ENCODE data around the gene MANEAL. TPM values are rescaled to one million over a fixed set of nuclear protein-coding genes. Genes with fewer than 3 reads are reported as not detected.

MANEAL gene
- total and polyA plus RNA-seq, 8 donors, result 4.3 to 10.3 (median 6.7) TPM

DNA sequence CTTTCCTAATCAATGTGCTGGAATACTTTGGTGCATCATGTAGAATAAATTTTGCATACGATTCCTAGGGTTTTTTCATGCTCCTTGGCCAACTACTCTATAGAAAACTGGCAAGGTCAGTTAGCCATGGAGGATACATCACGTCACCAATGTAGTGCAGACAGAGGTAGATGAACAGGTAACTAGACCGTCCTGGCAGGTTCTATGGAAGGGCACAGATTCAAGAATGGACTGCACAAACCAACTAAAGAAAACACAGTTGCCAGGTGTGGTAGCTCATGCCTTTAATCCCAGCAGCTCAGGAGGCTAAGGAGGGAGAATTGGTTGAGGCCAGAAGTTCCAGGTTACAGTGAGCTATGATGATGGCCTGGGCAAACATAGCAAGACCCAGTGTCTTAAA, 55.8 kb downstream of the MANEAL start:
- Histone ChIP-seq H3K9me3 (no peaks in the 10 kb centered on the region), H3K27me3 (no peaks in the 10 kb centered on the region), H3K4me1 (peaks cover 0 to 22% (median 0%) of the 10 kb centered on the region in 3 donors), H3K36me3 (no peaks in the 10 kb centered on the region), H3K27ac (no peak overlapping the region), H3K4me3 (no peak overlapping the region)
- no peak for ATAC-seq
- WGBS, 2 donors, result 88 to 91% methylated on average over 3 of the region's 3 CpGs
- DNase-seq, result no peak
- intact Hi-C loops (cut with DNase I), result no loop called here
- TF ChIP-seq, protein P1, sequence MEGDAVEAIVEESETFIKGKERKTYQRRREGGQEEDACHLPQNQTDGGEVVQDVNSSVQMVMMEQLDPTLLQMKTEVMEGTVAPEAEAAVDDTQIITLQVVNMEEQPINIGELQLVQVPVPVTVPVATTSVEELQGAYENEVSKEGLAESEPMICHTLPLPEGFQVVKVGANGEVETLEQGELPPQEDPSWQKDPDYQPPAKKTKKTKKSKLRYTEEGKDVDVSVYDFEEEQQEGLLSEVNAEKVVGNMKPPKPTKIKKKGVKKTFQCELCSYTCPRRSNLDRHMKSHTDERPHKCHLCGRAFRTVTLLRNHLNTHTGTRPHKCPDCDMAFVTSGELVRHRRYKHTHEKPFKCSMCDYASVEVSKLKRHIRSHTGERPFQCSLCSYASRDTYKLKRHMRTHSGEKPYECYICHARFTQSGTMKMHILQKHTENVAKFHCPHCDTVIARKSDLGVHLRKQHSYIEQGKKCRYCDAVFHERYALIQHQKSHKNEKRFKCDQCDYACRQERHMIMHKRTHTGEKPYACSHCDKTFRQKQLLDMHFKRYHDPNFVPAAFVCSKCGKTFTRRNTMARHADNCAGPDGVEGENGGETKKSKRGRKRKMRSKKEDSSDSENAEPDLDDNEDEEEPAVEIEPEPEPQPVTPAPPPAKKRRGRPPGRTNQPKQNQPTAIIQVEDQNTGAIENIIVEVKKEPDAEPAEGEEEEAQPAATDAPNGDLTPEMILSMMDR (IDR thresholded peaks at IDR 0.05), result no peak
- no peak for FAIRE-seq

DNA sequence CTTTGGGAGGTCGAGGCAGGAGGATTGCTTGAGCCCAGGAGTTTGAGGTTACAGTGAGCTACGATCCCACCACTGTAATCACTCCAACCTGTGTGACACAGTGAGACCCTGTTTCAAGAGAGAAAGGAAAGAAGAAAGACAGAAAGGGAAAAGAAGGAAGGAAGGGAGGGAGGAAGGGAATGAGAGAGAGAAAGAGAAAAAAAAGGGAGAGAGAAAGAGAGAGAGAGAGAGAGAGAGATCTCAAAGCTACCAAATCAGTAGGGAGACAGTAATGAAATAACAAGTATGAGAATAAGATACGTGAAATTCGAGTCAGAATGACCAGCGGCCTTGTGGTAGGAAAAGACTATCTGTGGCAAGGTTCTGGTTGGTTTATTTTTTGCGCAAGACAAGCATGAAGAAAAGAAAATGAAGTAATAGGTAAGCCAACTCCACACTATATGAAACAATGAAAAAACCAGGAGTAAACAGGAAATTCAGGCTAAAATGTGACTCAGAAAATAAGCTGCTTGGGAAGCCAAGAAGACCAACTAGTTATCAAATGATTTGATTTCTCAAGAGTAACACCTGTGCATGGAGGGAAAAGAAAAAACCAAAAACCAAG, 56.8 kb downstream of the MANEAL start:
- FAIRE-seq (no peak), ATAC-seq (no peak), DNase-seq (no peak)
- intact Hi-C loops (cut with DNase I), result no loop called here
- 89 to 93% methylated on average over 6 of the region's 6 CpGs for WGBS, 2 donors
- H3K4me3 ChIP-seq, result no peak overlapping the region
- H3K36me3 ChIP-seq, result no peaks in the 10 kb centered on the region
- H3K27me3 ChIP-seq, result no peaks in the 10 kb centered on the region
- H3K9me3 ChIP-seq, result no peaks in the 10 kb centered on the region
- TF ChIP-seq, protein P1 (IDR thresholded peaks at IDR 0.05), result no peak
- H3K4me1 ChIP-seq, result peaks cover 0 to 15% (median 0%) of the 10 kb centered on the region in 3 donors
- H3K27ac ChIP-seq, result no peak overlapping the region

Other genes with a start within 250 kb of the MANEAL start
- gene SNIP1, start 239.6 kb upstream of the MANEAL start, total RNA-seq, result 1 to 10 TPM; 6.5 to 7.8 (median 7.0) TPM
- 1 to 10 TPM; 2.7 to 5.9 TPM for gene SNIP1, start 239.6 kb upstream of the MANEAL start, polyA plus RNA-seq
- gene DNALI1, start 236.9 kb upstream of the MANEAL start, total RNA-seq, result 10 to 100 TPM in 5 of 6 donors, 1 to 10 TPM in 1; 8.7 to 16.3 (median 11.2) TPM
- 10 to 100 TPM; 38.4 to 61.0 TPM for gene DNALI1, start 236.9 kb upstream of the MANEAL start, polyA plus RNA-seq
- 10 to 100 TPM in 5 of 6 donors, 1 to 10 TPM in 1; 9.8 to 20.1 (median 17.1) TPM for gene GNL2, start 197.9 kb upstream of the MANEAL start, total RNA-seq
- gene GNL2, start 197.9 kb upstream of the MANEAL start, polyA plus RNA-seq, result 10 to 100 TPM; 50.6 to 69.1 TPM
- under 1 TPM in 3 of 6 donors, not detected in 3; 0.09 to 0.46 (median 0.13) TPM for gene RSPO1, start 159.0 kb upstream of the MANEAL start, total RNA-seq
- gene RSPO1, start 159.0 kb upstream of the MANEAL start, polyA plus RNA-seq, result under 1 TPM; 0.11 to 0.26 TPM
- gene CDCA8, start 101.3 kb upstream of the MANEAL start, total RNA-seq, result under 1 TPM; 0.19 to 0.79 (median 0.44) TPM
- under 1 TPM; 0.28 to 0.57 TPM for gene CDCA8, start 101.3 kb upstream of the MANEAL start, polyA plus RNA-seq
- 1 to 10 TPM; 1.7 to 3.8 (median 1.9) TPM for gene EPHA10, start 28.7 kb upstream of the MANEAL start, total RNA-seq
- 1 to 10 TPM; 2.2 to 2.7 TPM for gene EPHA10, start 28.7 kb upstream of the MANEAL start, polyA plus RNA-seq
- gene C1orf122, start 13.9 kb downstream of the MANEAL start, total RNA-seq, result 10 to 100 TPM; 18.2 to 26.9 (median 23.1) TPM
- 10 to 100 TPM; 33.1 to 46.1 TPM for gene C1orf122, start 13.9 kb downstream of the MANEAL start, polyA plus RNA-seq
- gene YRDC, start 14.4 kb downstream of the MANEAL start, total RNA-seq, result 10 to 100 TPM in 1 of 6 donors, 1 to 10 TPM in 5; 5.2 to 11.9 (median 6.2) TPM
- 1 to 10 TPM; 4.8 to 9.3 TPM for gene YRDC, start 14.4 kb downstream of the MANEAL start, polyA plus RNA-seq
- gene MTF1, start 65.7 kb downstream of the MANEAL start, total RNA-seq, result 10 to 100 TPM in 2 of 6 donors, 1 to 10 TPM in 4; 6.2 to 13.5 (median 8.0) TPM
- 1 to 10 TPM; 1.4 to 2.0 TPM for gene MTF1, start 65.7 kb downstream of the MANEAL start, polyA plus RNA-seq
- 10 to 100 TPM in 5 of 6 donors, 1 to 10 TPM in 1; 7.5 to 16.1 (median 11.9) TPM for gene INPP5B, start 153.2 kb downstream of the MANEAL start, total RNA-seq
- gene INPP5B, start 153.2 kb downstream of the MANEAL start, polyA plus RNA-seq, result 10 to 100 TPM; 11.7 to 13.5 TPM
- gene SF3A3, start 196.2 kb downstream of the MANEAL start, total RNA-seq, result 10 to 100 TPM; 13.0 to 24.6 (median 19.4) TPM
- gene SF3A3, start 196.2 kb downstream of the MANEAL start, polyA plus RNA-seq, result 10 to 100 TPM in 1 of 2 donors, 1 to 10 TPM in 1; 7.9 to 17.0 TPM
- 10 to 100 TPM in 1 of 6 donors, 1 to 10 TPM in 5; 7.4 to 11.3 (median 8.3) TPM for gene FHL3, start 211.7 kb downstream of the MANEAL start, total RNA-seq
- 1 to 10 TPM; 5.1 to 7.0 TPM for gene FHL3, start 211.7 kb downstream of the MANEAL start, polyA plus RNA-seq
- gene UTP11, start 218.9 kb downstream of the MANEAL start, total RNA-seq, result 10 to 100 TPM in 5 of 6 donors, 1 to 10 TPM in 1; 7.8 to 16.6 (median 15.2) TPM
- gene UTP11, start 218.9 kb downstream of the MANEAL start, polyA plus RNA-seq, result 10 to 100 TPM in 1 of 2 donors, 1 to 10 TPM in 1; 8.2 to 15.0 TPM

All from pancreas (tissue), 10 donors.